SK-N-SH (cell line): ENCODE results near the gene CBX6. TPM values are rescaled to one million over a fixed set of nuclear protein-coding genes. Genes with fewer than 3 reads are reported as not detected.

Experiments
- CTCF ChIA-PET: fragments of 300-600, 350-600 bp; formaldehyde crosslinking; extraction: SDS; loops from one replicate; lab custom pipeline; 2021; lab: Yijun Ruan, JAX
- POLR2A ChIA-PET: fragments of 350-600 bp; sonication (Branson Sonifier 250); formaldehyde crosslinking; extraction: SDS; loops from one replicate; lab custom pipeline; 2020; ENCODE audit warnings: antibody characterized with exemption, inconsistent platforms; lab: Yijun Ruan, JAX
- DNase-seq: peaks from one replicate; pipeline ENCODE4 v3.0.0; 2012
- H2AFZ ChIP-seq: fragments of 200-600 bp; sonication (generic); 2 replicates; pipeline ENCODE4 v1.8.1; 2016; ENCODE audit warnings: antibody characterized with exemption, mild to moderate bottlenecking, low read depth
- H3F3A ChIP-seq: fragments of 200-600 bp; sonication (generic); replicated peaks from 2 replicates; pipeline ENCODE3; 2016; ENCODE audit warnings: antibody characterized with exemption, mild to moderate bottlenecking; ENCODE audit not compliant: insufficient read depth
- H3K27ac ChIP-seq, 2 experiments: fragments of 200-500 bp in 1 of 2; fragments of 200-600 bp in 1 of 2; sonication (Bioruptor generic) in 1 of 2; sonication (generic), shearing (Covaris generic) in 1 of 2; 2 replicates each; pipeline versions ENCODE4 v1.5.1 to v1.6.1; 2014 to 2016; ENCODE audit warnings: low read depth in 2 of 2, inconsistent platforms in 1 of 2, low read length in 1 of 2, mild to moderate bottlenecking in 1 of 2, mixed read lengths in 1 of 2
- H3K27me3 ChIP-seq: fragments of 200-600 bp; sonication (generic), shearing (Covaris generic); 2 replicates; pipeline ENCODE4 v1.6.1; 2016; ENCODE audit warnings: mixed run types; ENCODE audit not compliant: insufficient read depth
- H3K36me3 ChIP-seq, 2 experiments: fragments of 200-500 bp in 1 of 2; fragments of 200-600 bp in 1 of 2; sonication (Bioruptor generic) in 1 of 2; sonication (generic) in 1 of 2; replicated peaks in 1 of 2; 2 replicates each; pipeline versions ENCODE3 to v1.5.1; 2014 to 2016; ENCODE audit warnings: low read length in 1 of 2, mild to moderate bottlenecking in 1 of 2; ENCODE audit not compliant: insufficient read depth in 2 of 2, control insufficient read depth in 1 of 2
- H3K4me1 ChIP-seq, 2 experiments: fragments of 200-500 bp in 1 of 2; fragments of 200-600 bp in 1 of 2; sonication (Bioruptor generic) in 1 of 2; sonication (generic), shearing (Covaris generic) in 1 of 2; 2 replicates each; pipeline versions ENCODE4 v1.5.1 to v1.6.1; 2014 to 2016; ENCODE audit warnings: low read depth in 1 of 2, low read length in 1 of 2, mixed run types in 1 of 2; ENCODE audit not compliant: insufficient read depth in 2 of 2, control insufficient read depth in 1 of 2
- H3K4me2 ChIP-seq: fragments of 200-600 bp; sonication (generic), shearing (Covaris generic); 2 replicates; pipeline ENCODE4 v1.6.1; 2017; ENCODE audit warnings: mixed run types
- H3K4me3 ChIP-seq, 2 experiments: fragments of 200-500 bp in 1 of 2; fragments of 200-600 bp in 1 of 2; sonication (Bioruptor generic) in 1 of 2; sonication (generic), shearing (Covaris generic) in 1 of 2; 2 replicates each; pipeline versions ENCODE4 v1.5.1 to v1.8.1; 2014 to 2016; ENCODE audit warnings: low read depth in 2 of 2, inconsistent platforms in 1 of 2, low read length in 1 of 2, mild to moderate bottlenecking in 1 of 2, mixed read lengths in 1 of 2, moderate library complexity in 1 of 2
- H3K79me2 ChIP-seq: fragments of 200-600 bp; sonication (generic); 2 replicates; pipeline ENCODE4 v1.8.1; 2017; ENCODE audit warnings: mild to moderate bottlenecking; ENCODE audit not compliant: insufficient read depth
- H3K9ac ChIP-seq: fragments of 200-600 bp; sonication (generic); 2 replicates; pipeline ENCODE4 v1.6.1; 2017; ENCODE audit warnings: mixed run types
- H3K9me2 ChIP-seq: fragments of 200-600 bp; sonication (generic); 2 replicates; pipeline ENCODE4 v1.6.1; 2017; ENCODE audit warnings: mixed run types
- H3K9me3 ChIP-seq: fragments of 200-600 bp; sonication (generic); 2 replicates; pipeline ENCODE4 v1.6.1; 2017; ENCODE audit warnings: mixed run types, mild to moderate bottlenecking, moderate library complexity
- H4K20me1 ChIP-seq: fragments of 200-600 bp; sonication (generic); 2 replicates; pipeline ENCODE4 v1.6.1; 2017; ENCODE audit warnings: mild to moderate bottlenecking, mixed run types; ENCODE audit not compliant: insufficient read depth
- CTCF ChIP-seq: fragments of 200-600 bp; sonication (generic); IDR thresholded peaks from 2 replicates; pipeline ENCODE4 v1.6.1; 2017; ENCODE audit warnings: antibody characterized with exemption, mild to moderate bottlenecking, moderate library complexity
- EZH2phosphoT487 ChIP-seq: fragments of 200-600 bp; sonication (generic); IDR thresholded peaks from 2 replicates; pipeline ENCODE4 v1.6.1; 2017; ENCODE audit warnings: low read depth, mixed run types, mild to moderate bottlenecking, antibody characterized with exemption, moderate library complexity, borderline replicate concordance
- MXI1 ChIP-seq: IDR thresholded peaks from 2 replicates; pipeline ENCODE4 v1.6.1; 2012; ENCODE audit warnings: mild to moderate bottlenecking, low read depth, low read length, improper control_type of control experiment
- RAD21 ChIP-seq: IDR thresholded peaks from 2 replicates; pipeline ENCODE4 v1.6.1; 2012; ENCODE audit warnings: mild to moderate bottlenecking, low read length
- RXRA ChIP-seq: IDR thresholded peaks from 2 replicates; pipeline ENCODE4 v1.4.0; 2012; ENCODE audit warnings: low read depth, mild to moderate bottlenecking, borderline replicate concordance
- SIN3A ChIP-seq: IDR thresholded peaks from 2 replicates; pipeline ENCODE4 v1.6.1; 2012; ENCODE audit warnings: low read depth, mild to moderate bottlenecking, low read length, moderate library complexity, borderline replicate concordance
- TAF1 ChIP-seq: IDR thresholded peaks from 2 replicates; pipeline ENCODE4 v1.6.1; 2012; ENCODE audit warnings: low read depth, mild to moderate bottlenecking, low read length, moderate library complexity, borderline replicate concordance
- TCF12 ChIP-seq: IDR thresholded peaks from 2 replicates; pipeline ENCODE4 v1.4.0; 2012
- TEAD4 ChIP-seq: IDR thresholded peaks from 2 replicates; pipeline ENCODE4 v1.4.0; 2012; ENCODE audit warnings: mild to moderate bottlenecking, borderline replicate concordance; ENCODE audit not compliant: insufficient read depth
- USF1 ChIP-seq: IDR thresholded peaks from 2 replicates; pipeline ENCODE4 v1.4.0; 2012; ENCODE audit warnings: low read depth, borderline replicate concordance
- YY1 ChIP-seq: IDR thresholded peaks from 2 replicates; pipeline ENCODE4 v1.4.0; 2012; ENCODE audit warnings: low read depth, mild to moderate bottlenecking
- WGBS: methylation state at CpG from one replicate; pipeline ENCODE4 v1.1.6; 2017; ENCODE audit warnings: low lambda C conversion rate; 5-methylcytosine and 5-hydroxymethylcytosine counted together
- polyA plus RNA-seq, 3 experiments: library from polyadenylated mRNA; depleted of rRNA; stranded (reverse); fragments of >200 nt; gene quantifications; 2 replicates each; pipeline ENCODE4 v1.2.3, GENCODE V29; 2012
- TF ChIP-seq, protein P1 (sequence below): IDR thresholded peaks from 2 replicates; pipeline ENCODE4 v1.6.1; 2012; ENCODE audit warnings: mild to moderate bottlenecking, low read depth, low read length, moderate library complexity
- TF ChIP-seq, protein P2 (sequence below): IDR thresholded peaks from 2 replicates; pipeline ENCODE4; 2012

CBX6 gene
- polyA plus RNA-seq, 1 of the 3 experiments (the other 2 are of a cell fraction) = 5.4 TPM

DNA sequence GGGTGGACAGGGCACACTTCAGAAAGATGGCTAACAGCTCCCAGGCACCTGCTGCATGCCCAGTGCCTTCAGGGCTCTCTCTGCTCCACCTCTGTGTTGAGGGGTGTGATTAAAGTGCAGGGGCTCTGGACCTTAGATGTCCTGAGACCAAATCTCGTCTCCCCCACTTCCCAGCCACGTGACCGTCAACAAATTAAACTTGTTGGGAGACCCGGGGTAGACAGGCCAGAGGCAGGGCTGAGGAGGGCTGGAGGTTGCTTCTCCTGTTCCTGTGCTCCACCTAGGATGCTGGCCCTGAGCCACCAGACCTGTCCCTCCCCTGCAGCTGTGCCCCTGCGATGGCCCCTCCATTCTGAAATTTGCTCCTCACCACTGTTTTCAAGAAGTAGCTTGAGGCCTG lies 45.2 kb downstream of the CBX6 start:
- Histone ChIP-seq H3K9me2 (no peaks in the 10 kb centered on the region), H3K27me3 (no peaks in the 10 kb centered on the region), H3K4me3 (no peak overlapping the region), H3F3A (no peaks in the 10 kb centered on the region), H3K4me2 (no peak overlapping the region), H3K9ac (no peak overlapping the region), H4K20me1 (no peaks in the 10 kb centered on the region), H3K79me2 (no peaks in the 10 kb centered on the region), H3K9me3 (no peaks in the 10 kb centered on the region), H3K36me3 (no peaks in the 10 kb centered on the region), H2AFZ (no peak overlapping the region), H3K4me1 (no peaks in the 10 kb centered on the region), H3K27ac (no peak overlapping the region)
- TF ChIP-seq TEAD4 (no peak), CTCF (no peak), YY1 (no peak), RAD21 (no peak), SIN3A (no peak), EZH2phosphoT487 (no peak)
- 90% methylated on average over 1 of the region's 5 CpGs for WGBS
- ChIA-PET POLR2A (no interaction called here), CTCF (interaction anchor here (1.4 kb wide), 1 partner anchor 43 kb away, joined by 3 read pairs; no protein-coding TSS in a partner anchor)
- DNase-seq = no peak

GRCh38 chr22:38826386-38826785 lies 45.6 kb downstream of the CBX6 start:
- no peaks in the 10 kb centered on the region for H3F3A ChIP-seq
- ChIA-PET CTCF (no interaction called here), POLR2A (no interaction called here)
- H3K27ac ChIP-seq = no peak overlapping the region
- H3K9me2 ChIP-seq = no peaks in the 10 kb centered on the region
- H2AFZ ChIP-seq = no peak overlapping the region
- no peaks in the 10 kb centered on the region for H3K27me3 ChIP-seq
- no peaks in the 10 kb centered on the region for H3K4me1 ChIP-seq
- no peak overlapping the region for H3K9ac ChIP-seq
- H3K9me3 ChIP-seq = no peaks in the 10 kb centered on the region
- WGBS = no CpG with 5 or more reads among the region's 16 CpGs
- H3K79me2 ChIP-seq = no peaks in the 10 kb centered on the region
- H3K36me3 ChIP-seq = no peaks in the 10 kb centered on the region
- H3K4me3 ChIP-seq = no peak overlapping the region
- TF ChIP-seq TAF1 (no peak), TCF12 (no peak), RXRA (no peak), TEAD4 (no peak)
- no peaks in the 10 kb centered on the region for H4K20me1 ChIP-seq
- no peak for DNase-seq
- no peak overlapping the region for H3K4me2 ChIP-seq

GRCh38 chr22:38824585-38824984 lies 47.4 kb downstream of the CBX6 start:
- Histone ChIP-seq H4K20me1 (no peaks in the 10 kb centered on the region), H3K4me2 (no peak overlapping the region), H3K9me2 (no peaks in the 10 kb centered on the region), H3K27me3 (no peaks in the 10 kb centered on the region), H3F3A (no peaks in the 10 kb centered on the region), H3K9ac (no peak overlapping the region), H3K36me3 (no peaks in the 10 kb centered on the region), H3K4me1 (no peaks in the 10 kb centered on the region), H3K79me2 (no peaks in the 10 kb centered on the region), H3K4me3 (no peak overlapping the region), H3K9me3 (no peaks in the 10 kb centered on the region), H3K27ac (no peak overlapping the region), H2AFZ (no peak overlapping the region)
- 0% methylated on average over 2 of the region's 4 CpGs for WGBS
- no peak for DNase-seq
- ChIA-PET CTCF (no interaction called here), POLR2A (no interaction called here)
- TF ChIP-seq, protein P1, sequence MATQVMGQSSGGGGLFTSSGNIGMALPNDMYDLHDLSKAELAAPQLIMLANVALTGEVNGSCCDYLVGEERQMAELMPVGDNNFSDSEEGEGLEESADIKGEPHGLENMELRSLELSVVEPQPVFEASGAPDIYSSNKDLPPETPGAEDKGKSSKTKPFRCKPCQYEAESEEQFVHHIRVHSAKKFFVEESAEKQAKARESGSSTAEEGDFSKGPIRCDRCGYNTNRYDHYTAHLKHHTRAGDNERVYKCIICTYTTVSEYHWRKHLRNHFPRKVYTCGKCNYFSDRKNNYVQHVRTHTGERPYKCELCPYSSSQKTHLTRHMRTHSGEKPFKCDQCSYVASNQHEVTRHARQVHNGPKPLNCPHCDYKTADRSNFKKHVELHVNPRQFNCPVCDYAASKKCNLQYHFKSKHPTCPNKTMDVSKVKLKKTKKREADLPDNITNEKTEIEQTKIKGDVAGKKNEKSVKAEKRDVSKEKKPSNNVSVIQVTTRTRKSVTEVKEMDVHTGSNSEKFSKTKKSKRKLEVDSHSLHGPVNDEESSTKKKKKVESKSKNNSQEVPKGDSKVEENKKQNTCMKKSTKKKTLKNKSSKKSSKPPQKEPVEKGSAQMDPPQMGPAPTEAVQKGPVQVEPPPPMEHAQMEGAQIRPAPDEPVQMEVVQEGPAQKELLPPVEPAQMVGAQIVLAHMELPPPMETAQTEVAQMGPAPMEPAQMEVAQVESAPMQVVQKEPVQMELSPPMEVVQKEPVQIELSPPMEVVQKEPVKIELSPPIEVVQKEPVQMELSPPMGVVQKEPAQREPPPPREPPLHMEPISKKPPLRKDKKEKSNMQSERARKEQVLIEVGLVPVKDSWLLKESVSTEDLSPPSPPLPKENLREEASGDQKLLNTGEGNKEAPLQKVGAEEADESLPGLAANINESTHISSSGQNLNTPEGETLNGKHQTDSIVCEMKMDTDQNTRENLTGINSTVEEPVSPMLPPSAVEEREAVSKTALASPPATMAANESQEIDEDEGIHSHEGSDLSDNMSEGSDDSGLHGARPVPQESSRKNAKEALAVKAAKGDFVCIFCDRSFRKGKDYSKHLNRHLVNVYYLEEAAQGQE = peak; percentile 96
- TF ChIP-seq MXI1 (no peak), USF1 (no peak)
- TF ChIP-seq, protein P2, sequence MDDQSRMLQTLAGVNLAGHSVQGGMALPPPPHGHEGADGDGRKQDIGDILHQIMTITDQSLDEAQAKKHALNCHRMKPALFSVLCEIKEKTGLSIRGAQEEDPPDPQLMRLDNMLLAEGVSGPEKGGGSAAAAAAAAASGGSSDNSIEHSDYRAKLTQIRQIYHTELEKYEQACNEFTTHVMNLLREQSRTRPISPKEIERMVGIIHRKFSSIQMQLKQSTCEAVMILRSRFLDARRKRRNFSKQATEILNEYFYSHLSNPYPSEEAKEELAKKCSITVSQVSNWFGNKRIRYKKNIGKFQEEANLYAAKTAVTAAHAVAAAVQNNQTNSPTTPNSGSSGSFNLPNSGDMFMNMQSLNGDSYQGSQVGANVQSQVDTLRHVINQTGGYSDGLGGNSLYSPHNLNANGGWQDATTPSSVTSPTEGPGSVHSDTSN = no peak
